Right atrium auricular region (tissue), 2 donors: ENCODE results near the gene C2orf76. TPM values are rescaled to one million over a fixed set of nuclear protein-coding genes. Genes with fewer than 3 reads are reported as not detected.

Experiments used
- DNase-seq: peaks from one replicate; pipeline ENCODE4 v3.0.0-alpha.2; 2019; ENCODE audit warnings: low spot score
- H3K27ac ChIP-seq, 2 donors: fragments of 200-600 bp; sonication (generic); 1 replicate in 1 of 2; 2 replicates in 1 of 2; pipeline ENCODE4 v1.5.1; 2016 to 2019
- H3K27me3 ChIP-seq, 2 donors: fragments of 200-600 bp; sonication (generic); one replicate each; pipeline versions ENCODE4 v1.5.1 to v1.6.0; 2017 to 2019
- H3K36me3 ChIP-seq: fragments of 200-600 bp; sonication (generic); one replicate; pipeline ENCODE4 v1.5.1; 2016
- H3K4me1 ChIP-seq, 2 donors: fragments of 200-600 bp; sonication (generic); one replicate each; pipeline versions ENCODE4 v1.5.1 to v1.6.0; 2017 to 2019
- H3K4me3 ChIP-seq, 2 donors: fragments of 200-600 bp; sonication (generic); 1 replicate in 1 of 2; 2 replicates in 1 of 2; pipeline ENCODE4 v1.5.1; 2017 to 2019; ENCODE audit warnings: mild to moderate bottlenecking in 1 of 2, moderate library complexity in 1 of 2
- H3K9me3 ChIP-seq, 2 donors: fragments of 200-600 bp; sonication (generic); one replicate each; pipeline ENCODE4 v1.5.1; 2019
- total RNA-seq, 2 donors: library from RNA; depleted of rRNA; stranded (reverse); fragments of >200 nt; gene quantifications; one replicate each; pipeline ENCODE4 v1.1.0, GENCODE V29; 2016
- TF ChIP-seq, protein P1 (sequence below), 2 donors: fragments of 200-600 bp; sonication (generic); IDR thresholded peaks; one replicate each; pipeline ENCODE4 v1.5.1; 2019; ENCODE audit warnings: antibody characterized with exemption in 2 of 2

C2orf76 gene
- total RNA-seq, 2 donors from 2014 or later = 8.1 to 11.1 TPM

DNA sequence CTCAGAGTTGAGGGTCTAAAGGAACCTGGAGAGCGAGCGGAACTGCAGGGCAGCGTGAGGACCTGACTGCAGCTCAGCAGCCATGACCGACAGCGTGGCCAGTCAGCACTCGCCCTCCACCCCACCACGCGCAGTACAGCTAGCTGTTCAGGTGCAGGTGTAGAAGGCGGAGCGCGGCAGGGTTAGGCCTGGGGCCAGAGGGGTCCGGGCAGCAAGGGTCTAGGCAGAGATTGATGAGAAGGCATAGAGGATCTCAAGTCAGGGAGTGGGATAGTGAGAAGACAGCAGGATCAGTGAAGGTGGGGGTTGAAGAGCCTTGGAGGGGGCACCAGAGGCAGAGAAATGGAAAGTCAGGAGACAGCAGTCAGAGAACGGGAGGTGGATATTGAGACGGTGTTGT, 72.0 kb downstream of the C2orf76 start:
- TF ChIP-seq, protein P1, sequence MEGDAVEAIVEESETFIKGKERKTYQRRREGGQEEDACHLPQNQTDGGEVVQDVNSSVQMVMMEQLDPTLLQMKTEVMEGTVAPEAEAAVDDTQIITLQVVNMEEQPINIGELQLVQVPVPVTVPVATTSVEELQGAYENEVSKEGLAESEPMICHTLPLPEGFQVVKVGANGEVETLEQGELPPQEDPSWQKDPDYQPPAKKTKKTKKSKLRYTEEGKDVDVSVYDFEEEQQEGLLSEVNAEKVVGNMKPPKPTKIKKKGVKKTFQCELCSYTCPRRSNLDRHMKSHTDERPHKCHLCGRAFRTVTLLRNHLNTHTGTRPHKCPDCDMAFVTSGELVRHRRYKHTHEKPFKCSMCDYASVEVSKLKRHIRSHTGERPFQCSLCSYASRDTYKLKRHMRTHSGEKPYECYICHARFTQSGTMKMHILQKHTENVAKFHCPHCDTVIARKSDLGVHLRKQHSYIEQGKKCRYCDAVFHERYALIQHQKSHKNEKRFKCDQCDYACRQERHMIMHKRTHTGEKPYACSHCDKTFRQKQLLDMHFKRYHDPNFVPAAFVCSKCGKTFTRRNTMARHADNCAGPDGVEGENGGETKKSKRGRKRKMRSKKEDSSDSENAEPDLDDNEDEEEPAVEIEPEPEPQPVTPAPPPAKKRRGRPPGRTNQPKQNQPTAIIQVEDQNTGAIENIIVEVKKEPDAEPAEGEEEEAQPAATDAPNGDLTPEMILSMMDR (IDR thresholded peaks at IDR 0.05) = no peak
- no peak for DNase-seq
- Histone ChIP-seq H3K4me1 (peaks cover 0 to 9% of the 10 kb centered on the region in 2 donors), H3K4me3 (no peak overlapping the region), H3K9me3 (no peaks in the 10 kb centered on the region), H3K27me3 (no peaks in the 10 kb centered on the region), H3K27ac (no peak overlapping the region), H3K36me3 (no peaks in the 10 kb centered on the region)

DNA sequence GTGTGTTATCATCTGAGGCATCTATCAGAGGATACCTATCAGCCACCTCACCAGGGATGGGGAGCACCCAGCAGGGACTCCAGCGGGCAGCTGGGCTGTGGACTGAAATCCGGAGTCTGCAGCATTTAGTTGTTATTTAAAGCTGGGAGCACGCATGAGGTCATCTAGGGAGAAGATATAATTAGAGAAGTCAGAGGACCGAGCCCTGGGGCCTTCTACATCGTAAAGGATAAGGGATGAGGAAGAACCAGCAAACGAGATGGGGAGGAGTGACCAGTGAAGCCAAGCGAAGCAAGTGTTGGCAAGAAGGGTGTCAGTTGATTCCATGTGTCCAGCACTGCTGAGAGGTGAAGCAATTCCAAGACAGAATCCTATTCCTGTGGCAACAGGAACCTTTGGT, 72.7 kb downstream of the C2orf76 start:
- Histone ChIP-seq H3K27me3 (no peaks in the 10 kb centered on the region), H3K9me3 (no peaks in the 10 kb centered on the region), H3K4me1 (peaks cover 0 to 9% of the 10 kb centered on the region in 2 donors), H3K4me3 (no peak overlapping the region), H3K36me3 (no peaks in the 10 kb centered on the region), H3K27ac (no peak overlapping the region)
- no peak for DNase-seq
- TF ChIP-seq, protein P1 (IDR thresholded peaks at IDR 0.05) = no peak

DNA sequence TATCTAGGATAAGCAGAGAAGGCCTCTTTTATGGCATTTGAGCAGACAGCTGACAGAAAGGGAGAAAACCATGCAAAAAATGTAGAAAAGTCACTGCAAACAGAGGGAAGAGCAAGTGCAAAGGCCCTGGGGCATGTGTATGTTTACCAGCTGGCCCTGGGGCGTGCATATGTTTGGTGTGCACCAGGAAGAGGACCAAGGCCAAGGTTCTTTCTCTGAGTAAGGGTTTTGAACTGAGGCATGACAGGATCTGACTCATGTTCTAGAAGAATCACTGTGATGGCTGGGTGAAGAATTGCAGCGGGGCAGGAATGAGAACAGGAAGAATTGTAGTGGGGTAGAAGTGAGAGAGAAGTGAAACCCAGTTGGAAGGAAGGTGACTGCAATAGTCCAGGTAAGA, 73.4 kb downstream of the C2orf76 start:
- H3K27me3 ChIP-seq = no peaks in the 10 kb centered on the region
- H3K4me1 ChIP-seq = peaks cover 0 to 9% of the 10 kb centered on the region in 2 donors
- no peaks in the 10 kb centered on the region for H3K9me3 ChIP-seq
- H3K36me3 ChIP-seq = no peaks in the 10 kb centered on the region
- H3K27ac ChIP-seq = no peak overlapping the region
- DNase-seq = no peak
- no peak overlapping the region for H3K4me3 ChIP-seq
- TF ChIP-seq, protein P1 (IDR thresholded peaks at IDR 0.05) = no peak

DNA sequence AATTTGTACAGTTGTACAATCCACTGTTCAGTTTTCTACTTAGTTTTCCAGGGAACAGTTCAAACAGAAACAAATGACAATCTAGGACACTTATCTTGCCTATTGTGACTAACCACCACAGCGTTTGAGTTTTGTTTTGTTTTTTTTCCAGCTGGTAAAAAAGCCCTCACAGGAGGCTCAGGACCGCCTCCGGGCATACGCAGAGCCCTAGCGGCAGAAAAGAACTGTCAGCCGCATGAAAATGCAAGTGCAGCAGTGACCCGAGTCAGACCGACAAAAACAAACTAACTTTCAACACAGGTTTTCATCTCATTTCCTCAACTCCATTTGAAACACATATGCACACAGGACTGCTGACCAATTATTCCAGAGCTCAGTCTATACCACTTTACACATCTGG, 74.4 kb downstream of the C2orf76 start:
- Histone ChIP-seq H3K27ac (no peak overlapping the region), H3K36me3 (no peaks in the 10 kb centered on the region), H3K9me3 (no peaks in the 10 kb centered on the region), H3K4me1 (peaks cover 0 to 9% of the 10 kb centered on the region in 2 donors), H3K4me3 (no peak overlapping the region), H3K27me3 (no peaks in the 10 kb centered on the region)
- DNase-seq = no peak
- TF ChIP-seq, protein P1 (IDR thresholded peaks at IDR 0.05) = no peak

DNA sequence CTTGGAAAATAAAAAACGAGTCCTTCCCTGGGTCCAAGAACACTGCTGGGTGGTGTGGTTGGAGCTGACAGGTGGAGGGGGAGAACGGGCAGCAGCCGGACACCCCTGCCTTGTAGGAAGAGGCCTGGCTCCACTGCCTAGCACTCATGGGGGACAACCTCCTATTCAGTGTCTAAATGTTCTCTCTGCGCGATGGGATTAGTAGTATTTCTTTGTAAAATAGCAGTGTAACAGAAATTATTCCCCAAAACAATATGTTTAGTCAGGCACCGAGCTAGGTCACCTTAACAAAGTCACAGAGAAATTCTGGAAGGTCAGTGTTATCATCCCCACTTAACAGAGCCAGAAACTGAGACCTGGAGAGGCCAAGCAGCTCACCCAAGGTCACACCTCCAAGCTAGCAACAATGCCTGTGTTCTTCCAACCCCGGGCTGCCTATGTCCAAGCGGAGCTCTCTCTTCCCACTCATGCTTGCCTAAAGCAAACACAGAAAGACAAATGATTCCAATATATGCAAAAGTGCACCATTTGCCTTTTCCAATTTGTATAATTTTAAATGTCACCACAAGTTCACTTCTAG, 75.0 kb downstream of the C2orf76 start:
- Histone ChIP-seq H3K4me1 (peaks cover 0 to 9% of the 10 kb centered on the region in 2 donors), H3K4me3 (no peak overlapping the region), H3K9me3 (no peaks in the 10 kb centered on the region), H3K27ac (no peak overlapping the region), H3K36me3 (no peaks in the 10 kb centered on the region), H3K27me3 (no peaks in the 10 kb centered on the region)
- TF ChIP-seq, protein P1 (IDR thresholded peaks at IDR 0.05) = no peak
- DNase-seq = no peak
